Astrocyte (in vitro differentiated cells and primary cell): ENCODE measurements around the gene NDUFAF5. TPM values are rescaled to one million over a fixed set of nuclear protein-coding genes. Genes with fewer than 3 reads are reported as not detected.

Experiments
- DNase-seq: peaks from one replicate; pipeline ENCODE4 v3.0.0-alpha.2; 2010; ENCODE audit warnings: low read depth
- FAIRE-seq: peaks from 2 replicates; lab custom pipeline; 2011; peaks lifted over from hg19 to GRCh38; lab: Jason Lieb, UNC
- H2AFZ ChIP-seq: 2 replicates; pipeline ENCODE4 v1.6.0; 2012; ENCODE audit warnings: low read depth, low read length, inconsistent platforms
- H3K27ac ChIP-seq: 2 replicates; pipeline ENCODE4 v1.5.1; 2011; ENCODE audit warnings: low read depth, low read length, inconsistent platforms
- H3K27me3 ChIP-seq: 2 replicates; pipeline ENCODE4 v1.6.0; 2011; ENCODE audit warnings: low read length, inconsistent platforms; ENCODE audit not compliant: insufficient read depth
- H3K36me3 ChIP-seq: 2 replicates; pipeline ENCODE4 v1.5.1; 2011; ENCODE audit warnings: low read length, inconsistent platforms; ENCODE audit not compliant: insufficient read depth
- H3K4me1 ChIP-seq: 2 replicates; pipeline ENCODE4 v1.5.1; 2011; ENCODE audit warnings: low read length, inconsistent platforms; ENCODE audit not compliant: insufficient read depth
- H3K4me2 ChIP-seq: 2 replicates; pipeline ENCODE4 v1.6.0; 2012; ENCODE audit warnings: low read length, inconsistent platforms
- H3K4me3 ChIP-seq: 2 replicates; pipeline ENCODE4 v1.5.1; 2011; ENCODE audit warnings: low read depth, mild to moderate bottlenecking, low read length, inconsistent platforms; ENCODE audit not compliant: insufficient read depth
- H3K79me2 ChIP-seq: 2 replicates; pipeline ENCODE4 v1.6.0; 2012; ENCODE audit warnings: mild to moderate bottlenecking, low read length, inconsistent platforms; ENCODE audit not compliant: insufficient read depth
- H3K9ac ChIP-seq: 2 replicates; pipeline ENCODE4 v1.6.0; 2012; ENCODE audit warnings: mild to moderate bottlenecking, low read length, inconsistent platforms
- H3K9me3 ChIP-seq: 2 replicates; pipeline ENCODE4 v1.5.1; 2012; ENCODE audit warnings: low read depth, mild to moderate bottlenecking, low read length, inconsistent platforms; ENCODE audit not compliant: insufficient read depth
- H4K20me1 ChIP-seq: 2 replicates; pipeline ENCODE4 v1.6.0; 2012; ENCODE audit warnings: low read length, inconsistent platforms; ENCODE audit not compliant: insufficient read depth
- H3K27ac Mint-ChIP-seq: one replicate; pipeline ENCODE4 v1.8.0; 2021; ENCODE audit warnings: mild to moderate bottlenecking, mixed read lengths; ENCODE audit not compliant: unreplicated experiment
- H3K27me3 Mint-ChIP-seq: one replicate; pipeline ENCODE4 v1.8.0; 2021; ENCODE audit warnings: low read depth, mixed read lengths; ENCODE audit not compliant: unreplicated experiment
- H3K36me3 Mint-ChIP-seq: one replicate; pipeline ENCODE4 v1.8.0; 2021; ENCODE audit warnings: low read depth, mixed read lengths; ENCODE audit not compliant: unreplicated experiment
- H3K4me1 Mint-ChIP-seq: one replicate; pipeline ENCODE4 v1.8.0; 2021; ENCODE audit warnings: low read depth, mixed read lengths; ENCODE audit not compliant: unreplicated experiment
- H3K4me3 Mint-ChIP-seq: one replicate; pipeline ENCODE4 v1.8.0; 2021; ENCODE audit warnings: mild to moderate bottlenecking, moderate library complexity, mixed read lengths; ENCODE audit not compliant: unreplicated experiment
- H3K9me3 Mint-ChIP-seq: one replicate; pipeline ENCODE4 v1.8.0; 2021; ENCODE audit warnings: mild to moderate bottlenecking, mixed read lengths; ENCODE audit not compliant: unreplicated experiment
- CTCF ChIP-seq: IDR thresholded peaks from 2 replicates; pipeline ENCODE4 v1.5.1; 2011; ENCODE audit warnings: low read depth, mild to moderate bottlenecking, inconsistent platforms, low read length, moderate library complexity; ENCODE audit not compliant: insufficient read depth
- EZH2 ChIP-seq: IDR thresholded peaks from 2 replicates; pipeline ENCODE4 v1.6.1; 2012; ENCODE audit warnings: mild to moderate bottlenecking, low read length, inconsistent platforms; ENCODE audit not compliant: insufficient read depth
- total RNA-seq: library from RNA; stranded (reverse); gene quantifications from 2 replicates; pipeline ENCODE4 v1.2.1, GENCODE V29; 2021

The NDUFAF5 gene
- total RNA-seq, 1 donor from 2014 or later: 31.6 TPM

DNA sequence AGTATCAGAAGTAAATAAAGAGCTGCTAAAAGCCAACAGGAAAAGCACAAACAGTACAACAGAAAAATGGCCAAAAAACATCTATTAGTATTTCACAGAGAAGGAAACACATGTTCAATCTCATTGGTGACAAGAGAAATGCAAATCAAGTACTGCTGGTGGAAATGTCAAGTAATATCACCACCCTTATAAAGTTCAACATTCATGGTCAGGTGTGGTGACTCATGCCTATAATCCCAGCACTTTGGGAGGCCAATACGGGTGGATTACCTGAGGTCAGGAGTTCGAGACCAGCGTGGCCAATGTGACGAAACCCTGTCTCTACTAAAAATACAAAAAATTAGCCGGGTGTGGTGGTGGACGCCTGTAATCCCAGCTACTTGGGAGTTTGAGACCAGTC lies 42.9 kb upstream of the NDUFAF5 start:
- H3K27ac ChIP-seq: no peak overlapping the region
- H3K27me3 ChIP-seq: no peaks in the 10 kb centered on the region
- no peak overlapping the region for H2AFZ ChIP-seq
- no peaks in the 10 kb centered on the region for H4K20me1 ChIP-seq
- H3K4me2 ChIP-seq: no peak overlapping the region
- H3K9me3 ChIP-seq: no peaks in the 10 kb centered on the region
- H3K4me3 Mint-ChIP-seq: no peak overlapping the region
- H3K27me3 Mint-ChIP-seq: no peaks in the 10 kb centered on the region
- no peak for FAIRE-seq
- no peak overlapping the region for H3K27ac Mint-ChIP-seq
- no peak overlapping the region for H3K4me3 ChIP-seq
- H3K36me3 Mint-ChIP-seq: peaks cover 19% of the 10 kb centered on the region
- H3K9me3 Mint-ChIP-seq: peaks cover 5% of the 10 kb centered on the region
- peaks cover 8% of the 10 kb centered on the region for H3K4me1 Mint-ChIP-seq
- no peaks in the 10 kb centered on the region for H3K79me2 ChIP-seq
- DNase-seq: no peak
- peaks cover 4% of the 10 kb centered on the region for H3K36me3 ChIP-seq
- no peak for TF ChIP-seq EZH2
- no peak for TF ChIP-seq CTCF
- no peak overlapping the region for H3K9ac ChIP-seq
- no peaks in the 10 kb centered on the region for H3K4me1 ChIP-seq

DNA sequence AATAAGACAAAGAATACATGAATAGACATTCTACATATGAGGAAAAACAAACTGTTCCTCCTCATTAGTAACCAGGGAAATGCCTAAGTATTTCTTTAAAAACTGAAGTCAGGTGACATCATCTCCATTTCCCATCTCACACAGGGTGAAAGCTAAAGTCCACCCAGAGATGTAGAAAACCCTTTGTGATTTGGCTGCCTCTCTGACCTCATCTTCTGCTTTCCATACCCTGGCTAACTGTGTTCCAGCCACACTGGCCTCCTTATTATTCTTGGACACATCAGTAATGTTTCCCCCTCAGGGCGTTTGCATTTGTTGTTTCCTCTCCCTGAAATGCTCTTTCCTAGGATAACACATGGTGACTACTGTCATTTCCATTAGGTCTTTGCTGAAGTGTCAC lies 40.5 kb upstream of the NDUFAF5 start:
- Mint-ChIP-seq H3K9me3 (peaks cover 5% of the 10 kb centered on the region), H3K27ac (no peak overlapping the region), H3K36me3 (peaks cover 13% of the 10 kb centered on the region), H3K4me1 (peaks cover 8% of the 10 kb centered on the region), H3K4me3 (no peak overlapping the region), H3K27me3 (no peaks in the 10 kb centered on the region)
- TF ChIP-seq CTCF (no peak), EZH2 (no peak)
- Histone ChIP-seq H2AFZ (no peak overlapping the region), H3K9me3 (no peaks in the 10 kb centered on the region), H3K4me3 (no peak overlapping the region), H3K4me1 (no peaks in the 10 kb centered on the region), H3K27ac (no peak overlapping the region), H3K9ac (no peak overlapping the region), H3K36me3 (peaks cover 4% of the 10 kb centered on the region), H4K20me1 (no peaks in the 10 kb centered on the region), H3K79me2 (no peaks in the 10 kb centered on the region), H3K4me2 (no peak overlapping the region), H3K27me3 (no peaks in the 10 kb centered on the region)
- DNase-seq (no peak), FAIRE-seq (no peak)

DNA sequence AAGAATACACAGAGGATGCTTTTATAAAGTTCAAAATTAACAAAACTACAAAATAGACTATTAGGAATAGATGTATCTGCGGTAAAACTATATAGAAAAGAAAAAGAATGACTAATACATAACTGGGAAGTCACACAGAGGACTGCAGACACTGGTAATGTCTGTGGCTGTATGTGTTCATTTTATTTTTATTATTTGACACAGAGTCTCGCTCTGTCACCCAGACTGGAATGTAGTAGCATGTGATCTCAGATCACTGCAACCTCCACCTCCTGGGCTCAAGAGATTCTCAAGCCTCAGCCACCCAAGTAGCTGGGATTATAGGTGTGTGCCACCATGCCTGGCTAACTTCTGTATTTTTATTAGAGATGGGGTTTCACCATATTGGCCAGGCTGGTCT lies 39.0 kb upstream of the NDUFAF5 start:
- Histone ChIP-seq H3K27ac (no peak overlapping the region), H3K4me1 (no peaks in the 10 kb centered on the region), H3K9me3 (no peaks in the 10 kb centered on the region), H3K27me3 (no peaks in the 10 kb centered on the region), H3K79me2 (no peaks in the 10 kb centered on the region), H3K9ac (no peak overlapping the region), H2AFZ (no peak overlapping the region), H3K36me3 (peaks cover 4% of the 10 kb centered on the region), H4K20me1 (no peaks in the 10 kb centered on the region), H3K4me2 (no peak overlapping the region), H3K4me3 (no peak overlapping the region)
- no peak for DNase-seq
- H3K36me3 Mint-ChIP-seq: peaks cover 12% of the 10 kb centered on the region
- no peak for FAIRE-seq
- peaks cover 8% of the 10 kb centered on the region for H3K4me1 Mint-ChIP-seq
- no peaks in the 10 kb centered on the region for H3K9me3 Mint-ChIP-seq
- no peak overlapping the region for H3K4me3 Mint-ChIP-seq
- TF ChIP-seq CTCF (no peak), EZH2 (no peak)
- H3K27ac Mint-ChIP-seq: no peak overlapping the region
- H3K27me3 Mint-ChIP-seq: no peaks in the 10 kb centered on the region
